Measurements from ENCODE around the gene MOB3C.
"Not testable (repeated sequence)": the region's sequence is repeated elsewhere in the genome, so short reads cannot be mapped to it uniquely, and the experiment has no call there.

MOB3C gene

GRCh38 chr1:46616277-46617107, at the start of gene MOB3C:
MOB3C (minus strand) TSS chr1:46616811; CDS start chr1:46613321, 3,490 bp downstream.
- peak; percentile 36 to 53 for DNase-seq (ENCODE audit: low read depth in 1 of 2, low spot score in 1 of 2)

DNA sequence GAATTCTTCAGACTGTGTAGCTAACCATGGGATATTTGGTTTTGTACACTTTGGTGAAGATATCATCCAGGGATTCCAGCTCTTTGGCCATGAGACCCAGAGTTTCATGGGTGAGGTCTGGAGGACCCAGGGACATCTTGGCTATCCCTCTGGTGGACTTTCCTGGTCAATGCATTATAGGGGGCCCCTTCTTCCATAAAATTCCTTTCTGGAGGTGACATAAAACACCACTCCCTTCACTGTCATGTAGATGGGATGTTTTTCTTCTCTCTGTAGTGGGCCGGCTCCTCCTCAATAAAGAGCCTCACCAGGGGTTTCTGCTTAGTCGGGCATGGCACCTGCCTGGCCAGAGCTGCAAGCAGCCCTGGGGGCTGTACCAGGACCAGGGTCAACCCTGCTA, 49.4 kb upstream of the MOB3C start:
- no peak for DNase-seq (ENCODE audit: low read depth in 1 of 2, low spot score in 1 of 2)

- not testable (repeated sequence) for DNase-seq (ENCODE audit: low read depth in 1 of 2, low spot score in 1 of 2)
Observed at GRCh38 chr1:46662919-46663318, 46.3 kb upstream of the MOB3C start.

GRCh38 chr1:46660116-46660515, 43.5 kb upstream of the MOB3C start:
- DNase-seq (ENCODE audit: low read depth in 1 of 2, low spot score in 1 of 2) = not testable (repeated sequence)

DNA sequence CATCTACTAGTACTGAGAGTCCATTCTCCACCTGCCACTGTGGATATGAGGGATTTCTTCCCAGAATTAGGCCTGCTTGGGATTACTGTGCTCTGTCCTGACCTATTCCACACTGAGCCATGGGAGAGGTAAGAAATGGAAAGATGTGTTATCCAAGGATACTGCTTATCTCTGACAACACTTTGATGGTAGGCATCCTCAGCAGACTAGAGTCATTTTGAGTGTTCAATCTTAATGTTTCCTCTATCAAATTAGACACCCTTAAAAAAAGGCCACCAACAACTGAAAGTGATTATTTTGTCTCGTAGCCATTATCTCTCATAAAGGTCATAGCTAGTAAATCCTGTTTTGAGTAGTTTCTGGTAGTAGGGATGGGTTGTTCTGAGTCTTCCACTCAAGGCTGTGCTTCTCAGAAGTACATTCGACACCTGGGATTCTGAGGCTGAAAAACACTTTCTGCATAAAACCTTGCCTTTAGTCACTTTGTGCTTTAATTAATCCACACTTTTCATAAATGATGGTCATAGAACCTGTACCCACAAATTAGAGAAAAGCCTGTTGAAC, 42.8 kb upstream of the MOB3C start:
- no peak for DNase-seq (ENCODE audit: low read depth in 1 of 2, low spot score in 1 of 2)

DNA sequence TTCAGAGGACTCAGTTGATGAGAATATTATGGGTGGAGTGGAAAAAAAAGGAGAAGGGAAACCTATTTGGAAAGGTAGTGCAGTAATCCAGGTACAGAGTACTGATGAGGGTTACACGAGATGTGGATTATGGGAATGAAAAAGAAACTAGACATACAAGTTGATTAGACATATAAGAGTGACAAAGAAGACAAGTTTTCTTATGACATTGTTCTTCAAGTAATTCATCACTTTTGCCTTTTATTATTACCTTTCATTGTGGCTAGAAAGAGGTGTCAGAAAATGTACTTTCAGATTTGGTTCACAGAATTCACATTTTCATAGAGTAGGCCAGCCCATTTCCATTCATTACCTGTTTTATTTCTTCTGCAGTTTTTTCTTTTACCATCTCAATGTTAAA, 41.2 kb upstream of the MOB3C start:
- DNase-seq (ENCODE audit: low read depth in 1 of 2, low spot score in 1 of 2) = no peak

DNA sequence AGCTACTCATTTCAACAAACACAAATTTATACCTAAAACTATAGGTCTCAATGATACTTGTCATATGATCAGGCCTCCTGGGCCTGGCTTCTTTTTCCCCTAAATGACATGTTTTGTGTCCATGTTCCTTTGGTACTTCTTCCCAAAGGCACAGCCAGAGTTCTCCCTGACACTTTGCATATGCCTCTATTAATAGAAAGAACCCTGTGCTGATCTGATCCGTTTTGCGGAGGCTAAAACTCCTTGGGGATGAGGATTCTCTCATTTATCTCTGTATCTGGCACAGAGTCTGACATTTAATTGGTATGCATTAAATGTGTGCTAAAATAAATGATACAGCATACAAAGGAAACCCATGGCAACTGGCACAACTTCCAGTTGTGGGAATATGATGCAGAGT, 40.0 kb upstream of the MOB3C start:
- DNase-seq (ENCODE audit: low read depth in 1 of 2, low spot score in 1 of 2) = no peak

DNA sequence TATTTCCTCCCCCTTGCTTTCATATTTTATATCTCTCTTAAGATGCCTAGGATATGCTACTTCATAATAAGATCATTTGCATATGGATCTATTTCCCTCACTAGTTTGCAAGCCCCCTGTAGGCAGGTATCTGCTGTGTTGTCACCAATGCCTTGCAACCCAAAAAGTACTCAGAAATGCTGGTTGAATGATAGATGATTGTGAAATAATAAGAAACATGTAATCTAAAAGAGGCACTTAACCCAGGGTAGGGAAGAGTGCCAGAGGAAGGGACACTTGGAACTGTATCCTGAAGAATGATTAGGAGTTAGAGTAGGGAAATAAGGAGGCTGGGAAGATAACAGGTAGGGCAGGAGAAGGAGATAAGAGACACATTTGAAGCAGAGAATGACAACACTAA, 39.2 kb upstream of the MOB3C start:
- DNase-seq (ENCODE audit: low read depth in 1 of 2, low spot score in 1 of 2) = no peak

DNA sequence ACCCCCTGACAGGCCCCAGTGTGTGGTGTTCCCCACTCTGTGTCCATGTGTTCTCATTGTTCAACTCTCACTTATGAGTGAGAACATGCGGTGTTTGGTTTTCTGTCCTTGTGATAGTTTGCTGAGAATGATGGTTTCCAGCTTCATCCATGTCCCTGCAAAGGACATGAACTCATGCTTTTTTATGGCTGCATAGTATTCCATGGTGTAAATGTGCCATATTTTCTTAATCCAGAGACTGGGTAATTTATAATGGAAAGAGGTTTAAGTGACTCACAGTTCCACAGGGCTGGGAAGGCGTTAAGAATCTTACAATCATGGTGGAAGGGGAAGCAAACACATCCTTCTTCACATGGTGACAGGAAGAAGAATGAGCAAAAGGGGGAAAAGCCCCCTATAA, 38.1 kb upstream of the MOB3C start:
- DNase-seq (ENCODE audit: low read depth in 1 of 2, low spot score in 1 of 2) = not testable (repeated sequence)

DNA sequence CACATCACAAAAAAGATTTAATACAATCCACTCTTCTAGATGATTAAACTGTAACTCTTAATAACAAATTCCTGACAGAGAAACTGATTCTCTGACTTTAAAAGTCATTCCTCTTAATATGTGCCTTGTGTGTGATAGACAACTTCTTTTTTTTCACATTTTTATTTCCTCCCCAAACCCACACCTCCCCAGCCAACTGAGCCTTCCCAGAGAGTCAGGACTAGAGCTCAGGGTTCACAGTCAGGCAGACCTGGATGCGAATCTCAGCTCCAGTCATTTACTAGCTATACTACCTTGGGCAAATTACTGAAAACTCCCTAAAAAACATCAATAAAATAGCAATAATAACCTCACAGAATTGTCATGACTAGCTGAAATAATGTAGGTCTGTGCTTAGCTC, 37.4 kb upstream of the MOB3C start:
- no peak for DNase-seq (ENCODE audit: low read depth in 1 of 2, low spot score in 1 of 2)

GRCh38 chr1:46653405-46653958, 36.9 kb upstream of the MOB3C start:
- DNase-seq (ENCODE audit: low read depth in 1 of 2, low spot score in 1 of 2) = no peak

- DNase-seq (ENCODE audit: low read depth in 1 of 2, low spot score in 1 of 2) = no peak
Observed at GRCh38 chr1:46652321-46653100, 35.9 kb upstream of the MOB3C start.

GRCh38 chr1:46651152-46651551, 34.5 kb upstream of the MOB3C start:
- DNase-seq (ENCODE audit: low read depth in 1 of 2, low spot score in 1 of 2) = not testable (repeated sequence)

GRCh38 chr1:46650491-46650890, 33.9 kb upstream of the MOB3C start:
- DNase-seq (ENCODE audit: low read depth in 1 of 2, low spot score in 1 of 2) = no peak

GRCh38 chr1:46649764-46650163, 33.2 kb upstream of the MOB3C start:
- DNase-seq (ENCODE audit: low read depth in 1 of 2, low spot score in 1 of 2) = no peak

GRCh38 chr1:46647611-46648010, 31.0 kb upstream of the MOB3C start:
- no peak for DNase-seq (ENCODE audit: low read depth in 1 of 2, low spot score in 1 of 2)

DNA sequence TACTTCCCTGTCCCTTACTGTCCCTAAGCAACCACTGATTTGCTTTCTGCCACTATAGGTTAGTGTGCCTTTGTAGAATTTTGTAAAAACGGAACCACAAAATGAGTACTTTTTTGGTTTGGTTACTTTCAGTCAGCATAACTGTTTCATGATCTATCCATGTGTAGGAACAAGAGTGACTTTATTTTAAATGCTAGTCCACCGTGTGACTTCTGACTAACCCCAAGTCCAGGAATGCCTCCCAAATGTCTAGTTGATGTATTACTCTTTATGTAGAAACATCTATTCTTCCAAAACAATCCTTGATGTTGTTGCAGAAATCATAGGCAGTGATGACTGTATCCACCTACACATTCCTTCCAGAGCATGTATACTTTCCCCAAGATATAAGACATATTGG, 30.2 kb upstream of the MOB3C start:
- DNase-seq (ENCODE audit: low read depth in 1 of 2, low spot score in 1 of 2) = no peak

DNA sequence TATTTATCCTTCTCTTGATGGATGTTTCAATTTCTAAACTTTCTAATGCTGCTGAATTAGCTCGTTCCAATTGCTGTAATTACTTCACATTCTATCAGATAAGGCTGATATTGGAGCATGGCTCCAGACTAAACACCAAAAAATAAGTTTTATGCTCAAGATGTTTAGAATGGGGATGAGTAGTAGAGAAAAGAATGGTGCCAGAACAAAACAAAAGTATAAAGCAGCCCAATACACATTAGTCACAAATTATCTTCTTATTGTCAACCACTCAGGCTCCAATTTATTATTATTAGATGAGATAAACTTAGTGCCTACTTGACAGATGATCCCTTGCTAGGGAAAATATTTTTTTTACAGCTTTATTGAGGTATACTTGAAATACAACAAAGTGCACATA, 29.7 kb upstream of the MOB3C start:
- DNase-seq (ENCODE audit: low read depth in 1 of 2, low spot score in 1 of 2) = no peak

DNA sequence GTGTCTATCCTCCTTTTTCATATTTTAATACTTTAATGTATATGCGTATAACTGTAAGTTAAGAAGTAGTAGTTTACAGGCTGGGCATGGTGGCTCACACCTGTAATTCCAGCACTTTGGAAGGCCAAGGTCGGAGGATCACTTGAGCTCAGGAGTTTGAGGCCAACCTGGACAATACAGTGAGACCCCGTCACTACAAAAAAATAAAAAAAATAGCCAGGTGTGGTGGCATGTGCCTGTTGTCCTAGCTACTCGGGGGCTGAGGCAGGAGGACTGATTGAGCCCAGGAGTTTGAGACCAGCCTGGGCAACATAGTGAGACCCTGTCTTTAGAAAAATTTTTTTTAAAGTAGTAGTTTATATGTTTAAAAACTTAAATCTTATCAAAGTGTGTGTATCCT, 29.2 kb upstream of the MOB3C start:
- DNase-seq (ENCODE audit: low read depth in 1 of 2, low spot score in 1 of 2) = no peak

DNA sequence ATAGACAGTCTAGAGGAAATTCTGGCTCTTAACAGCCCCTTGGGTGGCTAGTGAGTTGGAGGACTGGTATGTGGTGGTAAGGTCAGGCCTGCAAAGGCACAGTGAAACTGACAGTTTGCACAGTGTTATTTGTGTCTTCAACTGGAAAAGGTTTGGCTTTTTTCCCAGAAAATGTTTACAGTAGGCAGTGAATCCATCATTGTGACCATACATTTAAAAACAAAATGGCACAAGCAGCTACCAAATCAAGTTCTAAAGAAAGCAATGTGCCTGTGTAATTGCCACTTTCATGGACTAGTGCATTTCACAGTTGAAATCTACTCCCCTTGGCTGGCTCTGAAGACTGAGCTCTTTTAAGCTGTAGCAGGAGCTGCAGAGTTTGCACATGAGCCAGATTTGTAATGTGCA, 26.8 kb upstream of the MOB3C start:
- DNase-seq (ENCODE audit: low read depth in 1 of 2, low spot score in 1 of 2) = no peak

DNA sequence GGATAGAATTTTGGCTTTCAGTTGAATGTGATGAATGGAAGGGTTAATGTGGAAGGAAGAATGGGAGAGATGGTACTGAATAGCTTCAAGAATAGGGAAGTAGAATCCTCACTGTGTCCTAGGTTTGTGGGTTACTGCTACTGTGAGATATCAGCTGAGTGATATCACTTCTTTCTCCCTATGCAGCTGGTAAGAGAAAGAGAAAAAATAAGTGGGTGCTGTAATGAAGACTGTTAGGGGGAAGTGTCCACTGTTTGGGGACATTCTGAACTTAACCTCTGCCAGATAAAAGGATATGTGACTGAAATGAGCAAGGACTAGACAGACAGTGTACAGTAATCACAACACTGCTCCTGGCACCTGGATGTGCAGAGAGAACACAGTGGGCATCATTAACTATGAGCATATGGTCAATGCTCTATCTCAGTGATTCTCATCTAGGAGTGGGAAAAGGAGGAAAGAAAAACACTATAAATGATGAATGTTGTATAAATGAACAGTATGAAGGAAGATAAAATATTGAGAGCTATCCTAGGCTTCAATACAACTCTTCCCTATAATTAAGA, 25.6 kb upstream of the MOB3C start:
- no peak for DNase-seq (ENCODE audit: low read depth in 1 of 2, low spot score in 1 of 2)
